GM18951 (cell line): Measurements from ENCODE around the gene DYNC1I2.
"Not testable (repeated sequence)": the region's sequence is repeated elsewhere in the genome, so short reads cannot be mapped to it uniquely, and the experiment has no call there.

ENCODE experiments used
- POLR2A ChIP-seq: IDR thresholded peaks from 4 replicates; pipeline ENCODE4 v1.6.1; 2011; ENCODE audit warnings: mild to moderate bottlenecking; ENCODE audit not compliant: insufficient read length, insufficient read depth; ENCODE audit errors: extremely low read depth
- in situ Hi-C: fragments of 300-500 bp; cut with MboI; formaldehyde crosslinking; loops from one replicate; pipeline ENCODE4 v1.12.0; 2022; ENCODE audit warnings: low sequenced_read_pairs, mixed read lengths, inconsistent platforms; ENCODE audit not compliant: unreplicated experiment

DYNC1I2 gene

DNA sequence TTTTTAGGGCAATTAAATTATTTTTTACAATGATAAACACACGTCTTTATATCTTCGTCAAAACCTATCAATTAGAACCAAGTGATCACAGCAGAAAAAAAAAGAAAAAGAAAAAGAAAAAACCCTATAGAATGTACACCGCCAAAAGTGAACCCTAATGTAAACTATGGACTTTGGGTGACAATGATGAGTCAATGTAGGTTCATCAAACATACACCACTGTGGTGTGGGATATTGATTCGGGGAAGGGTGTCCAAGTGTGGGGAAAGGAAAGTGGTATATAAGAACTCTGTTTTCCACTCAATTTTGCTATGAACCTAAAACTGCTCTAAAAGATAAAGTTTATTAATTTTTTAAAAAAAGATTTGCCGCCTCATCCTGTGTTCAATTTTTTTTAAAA lies 85.1 kb downstream of the DYNC1I2 start:
- no peak for TF ChIP-seq POLR2A
- in situ Hi-C loops, result no loop called here

DNA sequence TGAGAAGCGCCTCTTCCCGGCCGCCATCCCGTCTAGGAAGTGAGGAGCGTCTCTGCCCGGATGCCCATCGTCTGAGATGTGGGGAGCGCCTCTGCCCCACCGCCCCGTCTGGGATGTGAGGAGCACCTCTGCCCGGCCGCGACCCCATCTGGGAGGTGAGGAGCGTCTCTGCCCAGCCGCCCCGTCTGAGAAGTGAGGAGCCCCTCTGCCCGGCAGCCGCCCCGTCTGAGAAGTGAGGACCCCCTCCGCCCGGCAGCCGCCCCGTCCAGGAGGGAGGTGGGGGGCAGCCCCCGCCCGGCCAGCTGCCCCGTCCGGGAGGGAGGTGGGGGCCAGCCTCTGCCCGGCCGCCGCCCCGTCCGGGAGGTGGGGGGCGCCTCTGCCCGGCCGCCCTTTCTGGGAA lies 87.3 kb downstream of the DYNC1I2 start:
- in situ Hi-C loops, result not testable (repeated sequence)

GRCh38 chr2:171778515-171778914 lies 91.2 kb downstream of the DYNC1I2 start:
- in situ Hi-C loops, result no loop called here
- no peak for TF ChIP-seq POLR2A

GRCh38 chr2:171785450-171785849 lies 98.2 kb downstream of the DYNC1I2 start:
- no peak for TF ChIP-seq POLR2A
- in situ Hi-C loops, result no loop called here

- in situ Hi-C loops, result no loop called here
Measured at GRCh38 chr2:171787333-171788072, 100.2 kb downstream of the DYNC1I2 start.

GRCh38 chr2:171788316-171788993 lies 101.2 kb downstream of the DYNC1I2 start:
- in situ Hi-C loops, result no loop called here
- TF ChIP-seq POLR2A, result no peak

More at GRCh38 chr2:171787333-171788072, 100.2 kb downstream of the DYNC1I2 start:
- TF ChIP-seq POLR2A, result no peak

GRCh38 chr2:171789956-171790355 lies 102.7 kb downstream of the DYNC1I2 start:
- in situ Hi-C loops, result no loop called here
- no peak for TF ChIP-seq POLR2A

- in situ Hi-C loops, result no loop called here
- no peak for TF ChIP-seq POLR2A
Measured at GRCh38 chr2:171791361-171791760, 104.1 kb downstream of the DYNC1I2 start.

- TF ChIP-seq POLR2A, result no peak
- in situ Hi-C loops, result no loop called here
Measured at GRCh38 chr2:171792157-171792556, 104.9 kb downstream of the DYNC1I2 start.

DNA sequence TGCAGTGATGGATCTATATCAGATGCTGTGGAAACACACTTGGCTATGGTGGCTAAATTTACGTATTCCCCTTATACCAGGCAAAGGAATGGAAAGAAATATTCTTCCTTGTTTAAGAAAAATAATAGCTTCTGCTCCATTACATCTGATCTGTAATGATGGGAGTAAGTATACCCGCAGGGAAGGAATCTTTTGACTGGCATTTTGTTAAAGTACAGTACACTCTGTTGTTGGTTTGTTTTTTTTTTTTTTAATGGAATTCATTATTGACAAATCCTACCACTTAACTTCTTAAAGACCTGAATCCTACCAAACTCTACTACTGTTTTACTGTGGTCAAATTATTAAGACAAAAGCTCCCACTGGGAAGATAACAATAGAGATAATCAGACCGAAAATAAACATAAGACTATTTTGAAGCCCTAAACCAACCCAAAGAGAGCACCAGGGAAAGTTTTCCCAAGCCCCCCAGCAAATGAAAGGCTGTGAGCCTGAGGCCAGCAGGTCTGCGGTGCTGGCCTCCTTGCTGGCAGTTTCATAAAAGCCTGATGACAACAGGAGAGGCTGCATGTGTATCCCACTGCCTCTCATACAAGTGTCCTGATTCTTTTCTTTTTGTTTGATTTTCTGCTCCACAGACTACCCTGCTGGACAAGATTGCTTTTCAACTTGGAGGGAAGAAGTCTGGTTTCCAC lies 105.8 kb downstream of the DYNC1I2 start:
- TF ChIP-seq POLR2A, result no peak
- in situ Hi-C loops, result no loop called here

- TF ChIP-seq POLR2A, result no peak
- in situ Hi-C loops, result no loop called here
Measured at GRCh38 chr2:171793691-171794678, 106.7 kb downstream of the DYNC1I2 start.

DNA sequence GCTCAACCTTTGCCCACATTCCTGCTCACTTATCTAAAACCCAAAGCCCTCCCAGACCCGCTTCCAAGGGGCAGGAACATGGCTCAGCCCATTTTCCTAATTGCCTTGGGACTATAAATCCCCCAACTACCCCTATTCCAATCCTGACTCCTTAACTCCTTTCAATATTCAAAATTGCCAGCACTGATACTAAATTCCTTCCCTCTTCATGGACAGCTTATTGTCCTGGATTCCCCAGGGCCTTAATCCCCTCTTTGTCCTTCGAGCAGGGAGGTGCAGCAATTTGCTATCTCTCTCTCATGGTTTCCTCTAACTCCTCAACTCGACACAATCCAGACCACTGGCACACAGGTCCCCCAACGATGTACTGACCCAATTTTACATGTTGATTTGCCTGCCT lies 107.6 kb downstream of the DYNC1I2 start:
- TF ChIP-seq POLR2A, result no peak
- in situ Hi-C loops, result no loop called here
